ENCODE measurements around the gene BCL11B.

BCL11B gene

DNA sequence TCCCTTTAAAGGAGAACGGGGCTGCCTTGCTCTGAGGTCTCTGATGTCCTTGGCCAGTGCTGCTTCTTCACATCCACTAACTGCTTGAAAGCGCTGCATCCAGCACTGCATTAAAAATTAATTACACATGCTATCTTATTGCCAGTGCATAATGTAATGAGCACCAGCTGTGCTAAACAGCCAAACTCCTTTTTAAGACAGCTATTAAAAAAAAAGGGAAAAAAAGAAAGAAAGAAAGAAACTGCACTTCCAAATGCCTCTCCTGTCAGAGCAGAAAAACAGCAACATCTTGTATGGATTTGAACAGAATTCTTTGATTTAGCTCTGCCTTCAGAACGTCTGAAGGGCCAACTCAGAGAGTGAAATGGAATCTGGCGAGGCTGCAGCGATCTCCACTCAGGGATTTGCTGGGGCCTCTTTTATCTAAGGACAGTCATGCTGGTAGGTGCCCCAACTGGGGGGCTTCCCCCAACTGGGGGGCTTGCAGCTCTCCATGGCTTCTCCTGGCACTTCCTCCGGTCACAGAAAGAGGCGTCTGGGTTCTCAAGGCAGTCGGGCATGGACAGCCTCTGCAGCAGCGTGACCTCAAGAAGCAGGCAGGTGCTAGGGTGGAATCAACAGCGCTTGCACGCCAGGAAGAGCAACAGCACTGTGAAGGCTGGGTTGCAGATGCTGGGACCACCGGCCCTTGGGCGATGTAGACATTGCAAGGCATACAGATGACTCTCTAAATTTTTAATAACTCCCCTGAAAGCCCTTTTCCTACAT is 46.4 kb downstream of the BCL11B start:
- H3F3A ChIP-seq (ENCODE audit: insufficient read depth): no peaks in the 10 kb centered on the region
- no peak overlapping the region for H2AFZ ChIP-seq (ENCODE audit: low read depth, low read length, severe bottlenecking)
- no peaks in the 10 kb centered on the region for H3K9me2 ChIP-seq (replicated peaks; ENCODE audit: insufficient read depth, low read length)
- H3K36me3 ChIP-seq (ENCODE audit: low read length): no peaks in the 10 kb centered on the region
- H3K27ac ChIP-seq (ENCODE audit: low read depth, low read length): no peak overlapping the region
- no peak overlapping the region for H3K4me2 ChIP-seq (ENCODE audit: low read depth, low read length, poor library complexity, severe bottlenecking)
- H3K4me3 ChIP-seq (ENCODE audit: insufficient read depth, low read length, poor library complexity, severe bottlenecking): no peak overlapping the region
- H3K27me3 ChIP-seq (ENCODE audit: low read length): no peaks in the 10 kb centered on the region
- TF ChIP-seq, protein P1, sequence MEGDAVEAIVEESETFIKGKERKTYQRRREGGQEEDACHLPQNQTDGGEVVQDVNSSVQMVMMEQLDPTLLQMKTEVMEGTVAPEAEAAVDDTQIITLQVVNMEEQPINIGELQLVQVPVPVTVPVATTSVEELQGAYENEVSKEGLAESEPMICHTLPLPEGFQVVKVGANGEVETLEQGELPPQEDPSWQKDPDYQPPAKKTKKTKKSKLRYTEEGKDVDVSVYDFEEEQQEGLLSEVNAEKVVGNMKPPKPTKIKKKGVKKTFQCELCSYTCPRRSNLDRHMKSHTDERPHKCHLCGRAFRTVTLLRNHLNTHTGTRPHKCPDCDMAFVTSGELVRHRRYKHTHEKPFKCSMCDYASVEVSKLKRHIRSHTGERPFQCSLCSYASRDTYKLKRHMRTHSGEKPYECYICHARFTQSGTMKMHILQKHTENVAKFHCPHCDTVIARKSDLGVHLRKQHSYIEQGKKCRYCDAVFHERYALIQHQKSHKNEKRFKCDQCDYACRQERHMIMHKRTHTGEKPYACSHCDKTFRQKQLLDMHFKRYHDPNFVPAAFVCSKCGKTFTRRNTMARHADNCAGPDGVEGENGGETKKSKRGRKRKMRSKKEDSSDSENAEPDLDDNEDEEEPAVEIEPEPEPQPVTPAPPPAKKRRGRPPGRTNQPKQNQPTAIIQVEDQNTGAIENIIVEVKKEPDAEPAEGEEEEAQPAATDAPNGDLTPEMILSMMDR (IDR thresholded peaks at IDR 0.05; ENCODE audit: insufficient read depth, low read length, poor library complexity, severe bottlenecking): no peak
- no peak for TF ChIP-seq EZH2phosphoT487 (conservative IDR thresholded peaks at IDR 0.05; ENCODE audit: low read length)
- H3K9ac ChIP-seq (ENCODE audit: low read length): no peak overlapping the region
- no peaks in the 10 kb centered on the region for H4K20me1 ChIP-seq (ENCODE audit: low read depth, low read length)
- H3K9me3 ChIP-seq (ENCODE audit: insufficient read depth, low read length): no peaks in the 10 kb centered on the region
- no peaks in the 10 kb centered on the region for H3K79me2 ChIP-seq (ENCODE audit: insufficient read depth, low read length)

GRCh38 chr14:99224948-99225347 is 47.0 kb downstream of the BCL11B start:
- no peak overlapping the region for H3K9ac ChIP-seq (ENCODE audit: low read length)
- no peaks in the 10 kb centered on the region for H3K36me3 ChIP-seq (ENCODE audit: low read length)
- H2AFZ ChIP-seq (ENCODE audit: low read depth, low read length, severe bottlenecking): no peak overlapping the region
- no peak overlapping the region for H3K27ac ChIP-seq (ENCODE audit: low read depth, low read length)
- TF ChIP-seq, protein P1 (IDR thresholded peaks at IDR 0.05; ENCODE audit: insufficient read depth, low read length, poor library complexity, severe bottlenecking): no peak
- TF ChIP-seq EZH2phosphoT487 (conservative IDR thresholded peaks at IDR 0.05; ENCODE audit: low read length): no peak
- H3F3A ChIP-seq (ENCODE audit: insufficient read depth): no peaks in the 10 kb centered on the region
- H3K4me3 ChIP-seq (ENCODE audit: insufficient read depth, low read length, poor library complexity, severe bottlenecking): no peak overlapping the region
- H3K79me2 ChIP-seq (ENCODE audit: insufficient read depth, low read length): no peaks in the 10 kb centered on the region
- H3K27me3 ChIP-seq (ENCODE audit: low read length): no peaks in the 10 kb centered on the region
- H3K4me2 ChIP-seq (ENCODE audit: low read depth, low read length, poor library complexity, severe bottlenecking): no peak overlapping the region
- H3K9me3 ChIP-seq (ENCODE audit: insufficient read depth, low read length): no peaks in the 10 kb centered on the region
- H3K9me2 ChIP-seq (replicated peaks; ENCODE audit: insufficient read depth, low read length): no peaks in the 10 kb centered on the region
- no peaks in the 10 kb centered on the region for H4K20me1 ChIP-seq (ENCODE audit: low read depth, low read length)

DNA sequence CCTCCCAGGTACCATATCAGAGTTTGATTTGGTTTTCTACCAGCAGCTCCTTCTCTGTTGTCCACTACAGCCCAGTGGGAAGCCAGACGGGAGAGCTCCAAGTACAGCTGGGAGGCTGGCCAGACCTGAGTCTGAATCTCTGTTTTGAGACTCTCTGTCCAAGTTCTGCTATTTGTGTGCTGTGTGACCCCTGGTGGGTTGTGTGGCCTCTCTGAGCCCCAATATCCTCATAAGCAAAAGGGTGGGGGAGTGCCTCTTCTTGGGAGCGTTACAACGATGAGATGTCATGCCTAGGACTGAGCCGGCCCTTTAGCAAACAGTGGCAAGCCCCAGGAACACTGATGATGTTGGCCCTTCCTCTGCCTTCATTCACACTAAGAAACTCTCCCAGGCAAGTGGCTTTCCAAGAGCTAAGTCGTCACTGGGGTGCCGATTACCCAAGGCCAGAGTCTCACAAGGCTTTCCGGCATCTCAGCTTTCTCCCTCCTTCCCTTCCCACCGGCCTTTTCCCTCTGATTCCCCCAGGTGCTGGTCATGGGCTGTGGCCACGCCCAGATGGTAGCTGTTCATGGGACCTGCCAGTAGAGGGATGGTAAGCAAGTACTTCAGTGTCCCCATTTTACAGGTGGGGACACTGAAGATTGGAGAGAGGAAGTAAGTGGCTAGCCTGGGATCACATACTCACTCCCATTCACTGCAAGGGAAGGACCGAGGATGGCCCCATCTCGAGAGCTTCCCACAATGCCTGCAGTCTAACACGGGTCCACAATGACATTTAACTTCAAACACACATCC is 47.7 kb downstream of the BCL11B start:
- H3K27me3 ChIP-seq (ENCODE audit: low read length): no peaks in the 10 kb centered on the region
- H3F3A ChIP-seq (ENCODE audit: insufficient read depth): no peaks in the 10 kb centered on the region
- no peak overlapping the region for H3K27ac ChIP-seq (ENCODE audit: low read depth, low read length)
- no peaks in the 10 kb centered on the region for H3K36me3 ChIP-seq (ENCODE audit: low read length)
- H3K9me3 ChIP-seq (ENCODE audit: insufficient read depth, low read length): no peaks in the 10 kb centered on the region
- H4K20me1 ChIP-seq (ENCODE audit: low read depth, low read length): no peaks in the 10 kb centered on the region
- H3K9ac ChIP-seq (ENCODE audit: low read length): no peak overlapping the region
- no peak overlapping the region for H3K4me2 ChIP-seq (ENCODE audit: low read depth, low read length, poor library complexity, severe bottlenecking)
- H3K4me3 ChIP-seq (ENCODE audit: insufficient read depth, low read length, poor library complexity, severe bottlenecking): no peak overlapping the region
- H2AFZ ChIP-seq (ENCODE audit: low read depth, low read length, severe bottlenecking): no peak overlapping the region
- no peaks in the 10 kb centered on the region for H3K79me2 ChIP-seq (ENCODE audit: insufficient read depth, low read length)
- no peak for TF ChIP-seq EZH2phosphoT487 (conservative IDR thresholded peaks at IDR 0.05; ENCODE audit: low read length)
- TF ChIP-seq, protein P1 (IDR thresholded peaks at IDR 0.05; ENCODE audit: insufficient read depth, low read length, poor library complexity, severe bottlenecking): no peak
- no peaks in the 10 kb centered on the region for H3K9me2 ChIP-seq (replicated peaks; ENCODE audit: insufficient read depth, low read length)

All from SU-DHL-6 (cell line).